BE2C (cell line): ENCODE data around the gene PRKCI.
"Not testable (repeated sequence)": the region's sequence is repeated elsewhere in the genome, so short reads cannot be mapped to it uniquely, and the experiment has no call there.

ENCODE experiments used
- DNase-seq: peaks from one replicate; pipeline ENCODE4 v3.0.0-alpha.2; 2020
- H3K27me3 ChIP-seq: fragments of 250-450 bp; sonication (Bioruptor Pico); 2 replicates; pipeline ENCODE4 v1.5.1; 2020; ENCODE audit warnings: mild to moderate bottlenecking
- H3K36me3 ChIP-seq: fragments of 250-450 bp; sonication (Bioruptor Pico); 2 replicates; pipeline ENCODE4 v1.5.1; 2020; ENCODE audit warnings: mild to moderate bottlenecking
- H3K4me1 ChIP-seq: fragments of 250-450 bp; sonication (Bioruptor Pico); 2 replicates; pipeline ENCODE4 v1.5.1; 2020
- H3K4me3 ChIP-seq: 2 replicates; pipeline ENCODE4 v1.5.1; 2011; ENCODE audit warnings: low read depth, low read length
- H3K9me3 ChIP-seq: fragments of 250-450 bp; sonication (Bioruptor Pico); 2 replicates; pipeline ENCODE4 v1.5.1; 2020
- CTCF ChIP-seq: IDR thresholded peaks from 2 replicates; pipeline ENCODE4 v1.5.1; 2012; ENCODE audit warnings: mild to moderate bottlenecking, low read depth, low read length

PRKCI gene

DNA sequence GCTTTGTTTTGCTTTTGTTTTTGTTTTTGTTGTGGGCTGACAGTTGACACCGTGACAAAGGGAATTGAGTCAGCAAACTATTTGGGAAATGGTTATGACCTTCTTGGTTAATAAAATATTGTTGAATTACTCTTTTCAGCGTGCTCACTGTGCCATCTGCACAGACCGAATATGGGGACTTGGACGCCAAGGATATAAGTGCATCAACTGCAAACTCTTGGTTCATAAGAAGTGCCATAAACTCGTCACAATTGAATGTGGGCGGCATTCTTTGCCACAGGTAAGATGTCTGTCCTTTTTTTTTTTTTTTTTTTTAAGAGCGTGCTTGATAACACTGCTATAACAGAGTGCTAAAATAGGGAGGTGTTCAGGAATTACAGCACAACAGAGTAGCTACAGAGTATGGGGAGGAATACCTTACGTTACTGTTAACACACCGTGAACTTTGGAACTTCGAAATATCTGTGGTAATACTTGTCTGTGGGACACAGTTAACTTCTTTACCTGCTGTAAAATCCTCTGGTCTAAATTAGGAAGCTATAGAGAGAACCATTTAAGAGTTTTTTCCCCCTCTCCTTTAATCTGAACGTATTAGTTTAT, 48.2 kb downstream of the PRKCI start:
- H3K27me3 ChIP-seq = no peaks in the 10 kb centered on the region
- no peak for DNase-seq
- no peak overlapping the region for H3K4me3 ChIP-seq
- TF ChIP-seq CTCF = no peak
- no peaks in the 10 kb centered on the region for H3K9me3 ChIP-seq
- no peaks in the 10 kb centered on the region for H3K36me3 ChIP-seq
- H3K4me1 ChIP-seq = no peaks in the 10 kb centered on the region

DNA sequence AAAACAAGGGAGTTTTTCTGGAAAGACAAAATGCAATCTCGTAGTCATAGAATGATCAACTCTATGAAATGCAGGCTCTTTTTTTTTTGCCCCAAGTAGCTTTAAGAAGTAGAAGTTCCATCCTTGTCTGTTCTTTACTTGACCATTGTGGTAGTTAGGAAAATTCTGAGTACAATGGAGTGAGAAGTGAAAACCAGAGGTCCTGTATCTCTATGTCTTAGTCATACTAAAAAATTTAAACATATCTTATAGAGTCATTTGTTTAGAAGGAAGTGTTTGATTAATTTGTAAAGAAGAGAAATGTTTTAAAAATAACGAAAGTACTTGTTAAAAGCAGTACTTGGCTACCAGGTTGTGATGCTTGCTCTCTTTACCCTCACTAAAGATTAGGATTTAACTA, 52.4 kb downstream of the PRKCI start:
- no peak for DNase-seq
- Histone ChIP-seq H3K27me3 (no peaks in the 10 kb centered on the region), H3K4me3 (no peak overlapping the region), H3K9me3 (no peaks in the 10 kb centered on the region), H3K4me1 (no peaks in the 10 kb centered on the region), H3K36me3 (no peaks in the 10 kb centered on the region)
- TF ChIP-seq CTCF = no peak

DNA sequence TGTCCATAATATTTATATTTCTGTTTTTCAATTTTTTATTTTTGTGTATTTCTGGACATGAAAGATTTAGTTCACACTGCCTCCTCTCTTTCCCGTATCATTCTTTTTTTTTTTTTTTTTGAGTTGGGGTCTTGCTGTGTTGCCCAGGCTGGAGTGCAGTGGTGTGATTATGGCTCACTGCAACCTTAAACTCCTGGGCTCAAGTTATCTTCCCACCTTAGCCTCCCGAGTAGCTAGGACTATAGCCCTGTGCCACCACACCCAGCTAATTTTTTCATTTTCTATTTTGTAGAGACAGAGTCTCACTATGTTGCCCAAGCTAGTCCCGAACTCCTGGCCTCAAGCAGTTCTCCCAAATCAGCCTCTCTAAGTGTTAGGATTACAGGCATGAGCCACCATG, 53.6 kb downstream of the PRKCI start:
- no peak for DNase-seq
- Histone ChIP-seq H3K9me3 (no peaks in the 10 kb centered on the region), H3K4me1 (no peaks in the 10 kb centered on the region), H3K27me3 (no peaks in the 10 kb centered on the region), H3K4me3 (no peak overlapping the region), H3K36me3 (no peaks in the 10 kb centered on the region)
- no peak for TF ChIP-seq CTCF

DNA sequence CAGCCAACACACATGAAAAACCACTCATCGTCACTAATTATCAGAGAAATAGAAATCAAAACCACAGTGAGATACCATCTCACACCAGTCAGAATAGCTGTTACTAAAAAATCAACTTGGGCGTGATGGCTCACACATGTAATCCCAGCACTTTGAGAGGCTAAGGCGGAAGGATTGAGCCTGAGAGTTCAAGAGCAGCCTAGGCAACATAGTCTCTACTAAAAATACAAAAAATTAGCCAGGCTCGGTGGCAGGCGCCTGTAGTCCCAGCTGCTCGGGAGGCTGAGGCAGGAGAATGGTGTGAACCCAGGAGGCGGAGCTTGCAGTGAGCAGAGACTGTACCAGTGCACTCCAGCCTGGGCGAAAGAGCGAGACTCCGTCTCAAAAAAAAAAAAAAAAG, 55.1 kb downstream of the PRKCI start:
- not testable (repeated sequence) for H3K27me3 ChIP-seq, H3K36me3 ChIP-seq, H3K9me3 ChIP-seq, H3K4me3 ChIP-seq, DNase-seq, H3K4me1 ChIP-seq

DNA sequence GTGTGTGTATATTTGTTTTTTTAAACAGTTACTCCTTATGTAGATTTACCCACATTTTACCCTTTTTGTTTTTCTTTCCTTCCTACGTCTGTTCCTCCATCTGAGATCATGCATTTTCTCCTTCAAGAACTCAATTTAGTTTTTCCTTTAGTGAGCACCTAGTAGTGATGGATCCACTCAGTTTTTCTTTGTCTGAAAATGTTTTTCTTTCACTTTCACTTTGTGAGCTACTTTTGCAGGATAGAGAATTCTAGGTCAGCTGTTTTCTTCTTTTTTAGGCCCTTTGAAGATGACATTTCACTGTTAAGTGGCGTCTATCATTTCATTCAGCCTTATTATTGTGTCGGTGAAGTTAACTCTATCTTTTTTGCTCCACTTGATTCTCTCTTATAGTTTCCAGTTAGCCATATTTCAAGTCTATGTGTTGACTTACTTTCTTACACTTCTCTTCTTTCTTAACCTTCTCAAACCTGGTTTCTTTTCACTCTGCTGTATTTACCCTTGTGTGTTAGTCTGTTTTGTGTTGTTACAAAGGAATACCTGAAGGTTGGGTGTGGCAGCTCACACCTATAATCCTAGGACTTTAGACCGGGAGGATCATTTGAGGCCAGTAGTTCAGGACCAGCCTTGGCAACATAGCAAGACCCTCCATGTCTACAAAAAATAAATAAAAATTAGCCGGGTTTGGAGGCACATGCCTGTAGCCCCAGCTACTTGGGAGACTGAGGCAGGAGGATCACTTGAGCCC, 55.8 kb downstream of the PRKCI start:
- no peak overlapping the region for H3K4me3 ChIP-seq
- no peaks in the 10 kb centered on the region for H3K4me1 ChIP-seq
- no peaks in the 10 kb centered on the region for H3K36me3 ChIP-seq
- DNase-seq = no peak
- TF ChIP-seq CTCF = no peak
- no peaks in the 10 kb centered on the region for H3K9me3 ChIP-seq
- H3K27me3 ChIP-seq = no peaks in the 10 kb centered on the region

GRCh38 chr3:170278627-170279026, 56.4 kb downstream of the PRKCI start:
- Histone ChIP-seq H3K9me3 (no peaks in the 10 kb centered on the region), H3K36me3 (no peaks in the 10 kb centered on the region), H3K4me3 (no peak overlapping the region), H3K27me3 (no peaks in the 10 kb centered on the region), H3K4me1 (no peaks in the 10 kb centered on the region)
- no peak for TF ChIP-seq CTCF
- no peak for DNase-seq
